HepG2 (cell line): Measurements from ENCODE around the gene ATP6V1G2. TPM values are rescaled to one million over a fixed set of nuclear protein-coding genes. Genes with fewer than 3 reads are reported as not detected.

Experiments
- CBX2 ChIP-seq, 2 experiments: fragments of 200-600 bp in 1 of 2; sonication (generic); formaldehyde crosslinking in 1 of 2; IDR thresholded peaks; 2 replicates each; pipeline versions ENCODE4 v1.7.0 to v1.8.1; 2018 to 2022; ENCODE audit warnings: low read depth in 2 of 2, low read length in 1 of 2, mild to moderate bottlenecking in 1 of 2, missing genetic modification reagents in 1 of 2
- FOXK2 ChIP-seq: fragments of 450-650 bp; IDR thresholded peaks from 2 replicates; pipeline ENCODE4 v1.6.1; 2016
- GZF1 ChIP-seq: sonication (generic); formaldehyde crosslinking; IDR thresholded peaks from 2 replicates; pipeline ENCODE4 v1.5.1; 2020; ENCODE audit warnings: mild to moderate bottlenecking, missing genetic modification reagents
- HNF1A ChIP-seq, 2 experiments: sonication (generic) in 1 of 2; formaldehyde crosslinking in 1 of 2; IDR thresholded peaks; 2 replicates each; pipeline versions ENCODE4 v1.4.0 to v1.6.1; 2016 to 2020; ENCODE audit warnings: borderline replicate concordance in 1 of 2, low read depth in 1 of 2, mild to moderate bottlenecking in 1 of 2, missing genetic modification reagents in 1 of 2
- KDM3A ChIP-seq: IDR thresholded peaks from 2 replicates; pipeline ENCODE4 v1.6.1; 2018; ENCODE audit warnings: low read depth, missing compliant biosample characterization
- MLXIP ChIP-seq: sonication (generic); formaldehyde crosslinking; IDR thresholded peaks from 2 replicates; pipeline ENCODE4 v1.9.0; 2021; ENCODE audit warnings: missing genetic modification reagents, borderline replicate concordance
- NFYB ChIP-seq: sonication (generic); formaldehyde crosslinking; IDR thresholded peaks from 2 replicates; pipeline ENCODE4 v1.4.0; 2020; ENCODE audit warnings: missing genetic modification reagents
- RCOR2 ChIP-seq: IDR thresholded peaks from 2 replicates; pipeline ENCODE4 v1.6.1; 2016; ENCODE audit warnings: missing biosample characterization, missing genetic modification reagents
- SMAD3 ChIP-seq: sonication (generic); formaldehyde crosslinking; IDR thresholded peaks from 2 replicates; pipeline ENCODE4 v1.4.0; 2020; ENCODE audit warnings: missing genetic modification reagents
- SMYD3 ChIP-seq: sonication (generic); formaldehyde crosslinking; IDR thresholded peaks from 2 replicates; pipeline ENCODE4 v1.8.1; 2023; ENCODE audit warnings: mild to moderate bottlenecking, missing genetic modification reagents
- THAP9 ChIP-seq: sonication (generic); formaldehyde crosslinking; IDR thresholded peaks from 2 replicates; pipeline ENCODE4; 2020; ENCODE audit warnings: missing genetic modification reagents, mild to moderate bottlenecking, borderline replicate concordance
- TOE1 ChIP-seq: sonication (generic); formaldehyde crosslinking; IDR thresholded peaks from 2 replicates; pipeline ENCODE4 v1.4.0; 2020; ENCODE audit warnings: mild to moderate bottlenecking, missing genetic modification reagents
- XRCC5 ChIP-seq: fragments of 200-400 bp; formaldehyde crosslinking; optimal IDR thresholded peaks from 2 replicates; pipeline ENCODE3; 2017; ENCODE audit warnings: mild to moderate bottlenecking, low read length
- ZEB1 ChIP-seq: IDR thresholded peaks from 2 replicates; pipeline ENCODE4 v1.6.1; 2012; ENCODE audit warnings: mild to moderate bottlenecking, low read depth, inconsistent platforms; ENCODE audit not compliant: insufficient replicate concordance
- ZNF503 ChIP-seq: sonication (generic); formaldehyde crosslinking; IDR thresholded peaks from 2 replicates; pipeline ENCODE4 v1.4.0; 2020; ENCODE audit warnings: missing genetic modification reagents
- polyA plus RNA-seq, 8 experiments: library from polyadenylated mRNA; depleted of rRNA in 3 of 8; stranded (reverse) in 7 of 8; unstranded in 1 of 8; fragments of >200 nt; fragmentation: Illumina TruSeq in 4 of 8; extraction: Trizol in 4 of 8; gene quantifications; 2 replicates each; pipeline versions ENCODE4 v1.2.1 to v1.2.3, GENCODE V29; 2011 to 2016; ENCODE audit warnings: low read depth in 4 of 8, missing spikeins in 1 of 8, mixed read lengths in 1 of 8; ENCODE audit not compliant: insufficient read depth in 1 of 8
- total RNA-seq, 5 experiments: library from RNA; depleted of rRNA; stranded (reverse); fragments of >200 nt; fragmentation: Illumina TruSeq; extraction: Trizol; gene quantifications; 2 replicates each; pipeline ENCODE4 v1.2.3, GENCODE V29; 2016; ENCODE audit warnings: low read depth in 1 of 5

ATP6V1G2 gene
- total and polyA plus RNA-seq, 2 of the 13 experiments (the other 11 are each of a cell fraction or from before 2014, with no cell fraction given), result 0.27 to 0.83 TPM

- TF ChIP-seq THAP9, result peak; percentile 39; the same call in 1 of the 2 replicates
- no peak; the same call in 1 of the 2 replicates for TF ChIP-seq RCOR2
- peak; percentile 74; the same call in 1 of the 2 replicates for TF ChIP-seq TOE1
- TF ChIP-seq KDM3A (CRISPR knock-in tag), result peak; percentile 72
- TF ChIP-seq ZNF503 (CRISPR knock-in tag), result no peak; the same call in 1 of the 2 replicates
- TF ChIP-seq ZEB1, result peak; percentile 72
- TF ChIP-seq NFYB (CRISPR knock-in tag), result peak; percentile 40
- TF ChIP-seq HNF1A (IDR thresholded peaks at IDR 0.05; ENCODE audit: low read depth), result no peak
- TF ChIP-seq HNF1A (CRISPR knock-in tag; IDR thresholded peaks at IDR 0.05; ENCODE audit: borderline replicate concordance), result peak; percentile 56; the same call in 1 of the 2 replicates
- TF ChIP-seq SMAD3 (CRISPR knock-in tag), result peak; percentile 59; the same call in 1 of the 2 replicates
- TF ChIP-seq XRCC5, result peak; percentile 86
- no peak for TF ChIP-seq GZF1
- no peak for TF ChIP-seq MLXIP
- no peak for TF ChIP-seq CBX2 (IDR thresholded peaks at IDR 0.05; ENCODE audit: low read depth, low read length)
- TF ChIP-seq CBX2 (CRISPR knock-in tag; IDR thresholded peaks at IDR 0.05; ENCODE audit: low read depth), result no peak
- peak; percentile 22; the same call in 1 of the 2 replicates for TF ChIP-seq FOXK2
- TF ChIP-seq SMYD3 (CRISPR knock-in tag), result 0 out of 2 replicates have a peak, but pooled peaks have one; percentile 61
Observed at GRCh38 chr6:31546958-31547726, 734 bp upstream of the ATP6V1G2 start, which contains the start of gene NFKBIL1 (continued).
